ENCODE results near the gene ARHGAP40.

Gene ARHGAP40

GRCh38 chr20:38644588-38645260 is 43.1 kb downstream of the ARHGAP40 start:
- TF ChIP-seq ZFX (IDR thresholded peaks at IDR 0.05) = no peak
- no peak for TF ChIP-seq CTCF (conservative IDR thresholded peaks at IDR 0.05)
- no peak overlapping the region for H3K27ac ChIP-seq

- TF ChIP-seq ZFX (IDR thresholded peaks at IDR 0.05) (no peak), CTCF (conservative IDR thresholded peaks at IDR 0.05) (no peak)
- no peak overlapping the region for H3K27ac ChIP-seq
These were observed 43.7 kb downstream of the ARHGAP40 start for GRCh38 chr20:38645351-38645750.

- no peak for TF ChIP-seq ZFX (IDR thresholded peaks at IDR 0.05)
- peak; percentile 99 for TF ChIP-seq CTCF (conservative IDR thresholded peaks at IDR 0.05)
- H3K27ac ChIP-seq = peak overlapping the region; percentile 4
These were observed 44.6 kb downstream of the ARHGAP40 start for GRCh38 chr20:38645980-38646858.

- no peak overlapping the region for H3K27ac ChIP-seq
- no peak for TF ChIP-seq ZFX (IDR thresholded peaks at IDR 0.05)
- TF ChIP-seq CTCF (conservative IDR thresholded peaks at IDR 0.05) = peak; percentile 65
These were observed 47.8 kb downstream of the ARHGAP40 start for GRCh38 chr20:38649275-38649891.

- H3K27ac ChIP-seq = no peak overlapping the region; the same call in 1 of the 2 replicates
- no peak for TF ChIP-seq CTCF (conservative IDR thresholded peaks at IDR 0.05)
- TF ChIP-seq ZFX (IDR thresholded peaks at IDR 0.05) = no peak
These were observed 48.4 kb downstream of the ARHGAP40 start for GRCh38 chr20:38650010-38650409.

- no peak for TF ChIP-seq CTCF (conservative IDR thresholded peaks at IDR 0.05)
- TF ChIP-seq ZFX (IDR thresholded peaks at IDR 0.05) = no peak
- H3K27ac ChIP-seq = no peak overlapping the region; the same call in 1 of the 2 replicates
These were observed 49.5 kb downstream of the ARHGAP40 start for GRCh38 chr20:38651154-38651553.

- TF ChIP-seq CTCF (conservative IDR thresholded peaks at IDR 0.05) (no peak), ZFX (IDR thresholded peaks at IDR 0.05) (no peak)
- H3K27ac ChIP-seq = no peak overlapping the region
These were observed 50.0 kb downstream of the ARHGAP40 start for GRCh38 chr20:38651562-38651961.
